ENCODE data around the gene GNL3.

DNA sequence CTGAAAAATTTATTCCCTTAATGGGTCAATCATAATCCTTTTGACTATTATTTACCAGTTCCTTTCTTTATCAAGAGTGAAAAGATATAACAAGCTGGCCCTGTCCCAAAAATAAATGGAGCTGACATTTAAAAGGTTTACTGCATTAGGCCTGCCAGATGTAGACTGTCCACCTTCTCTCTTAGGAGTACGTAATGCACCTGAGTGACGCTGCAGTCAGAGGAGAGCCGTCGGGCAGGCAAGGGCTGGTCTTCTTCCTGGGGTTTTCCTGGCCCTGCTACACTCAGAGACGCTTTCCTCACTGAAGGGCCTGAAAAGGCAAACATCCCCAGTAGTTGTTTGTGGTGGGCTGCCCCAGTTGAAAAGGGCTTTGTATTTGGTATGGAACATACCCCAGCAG, 57.3 kb downstream of the GNL3 start:
- TF ChIP-seq CTCF (IDR thresholded peaks at IDR 0.05) (no peak), POLR2A (IDR thresholded peaks at IDR 0.05) (no peak), POLR2AphosphoS5 (IDR thresholded peaks at IDR 0.05) (no peak), EP300 (IDR thresholded peaks at IDR 0.05; ENCODE audit: low read depth) (no peak)
